PC-9 (cell line): ENCODE data around the gene SP5. TPM values are rescaled to one million over a fixed set of nuclear protein-coding genes. Genes with fewer than 3 reads are reported as not detected.

Source experiments
- BruUV-seq: library from RNA; stranded (reverse); fragments of 400-500 nt; replicated peaks from 2 replicates; lab custom pipeline; 2021; lab: Mats Ljungman, UMichigan
- CTCF ChIA-PET: fragments of 300-600 bp; sonication (Branson Sonifier 250); formaldehyde crosslinking; loops from one replicate; lab custom pipeline; 2022; ENCODE audit warnings: antibody characterized with exemption; lab: Charles Lee
- POLR2A ChIA-PET: fragments of 300-600 bp; sonication (Branson Sonifier 250); formaldehyde crosslinking; loops from one replicate; lab custom pipeline; 2022; ENCODE audit warnings: antibody characterized with exemption; ENCODE audit not compliant: unreplicated experiment; lab: Charles Lee
- DNase-seq, 2 experiments: peaks; one replicate each; pipeline versions ENCODE4 v3.0.0 to v3.0.0-alpha.2; 2015 to 2022; ENCODE audit warnings: mixed read lengths in 1 of 2
- H2AFZ ChIP-seq: fragments of 200-600 bp; sonication (generic); 2 replicates; pipeline ENCODE4 v1.8.1; 2017; ENCODE audit warnings: antibody characterized with exemption
- H3F3A ChIP-seq: fragments of 200-600 bp; sonication (generic); 2 replicates; pipeline ENCODE4 v1.8.1; 2017; ENCODE audit warnings: antibody characterized with exemption, mild to moderate bottlenecking, low read depth; ENCODE audit not compliant: insufficient read depth
- H3K27ac ChIP-seq: fragments of 200-600 bp; sonication (generic); 2 replicates; pipeline ENCODE4 v1.6.1; 2016; ENCODE audit warnings: mixed run types
- H3K27me3 ChIP-seq: fragments of 200-600 bp; sonication (generic); 2 replicates; pipeline ENCODE4 v1.6.1; 2016; ENCODE audit warnings: low read depth, mixed run types; ENCODE audit not compliant: insufficient read depth
- H3K36me3 ChIP-seq: fragments of 200-600 bp; sonication (generic); 2 replicates; pipeline ENCODE4 v1.6.1; 2016; ENCODE audit warnings: low read depth, mixed run types
- H3K4me1 ChIP-seq: fragments of 200-600 bp; sonication (generic); replicated peaks from 2 replicates; pipeline ENCODE4 v1.6.1; 2016; ENCODE audit warnings: mixed run types; ENCODE audit not compliant: insufficient read depth
- H3K4me2 ChIP-seq: fragments of 200-600 bp; sonication (generic); 2 replicates; pipeline ENCODE4 v1.6.1; 2017; ENCODE audit warnings: mixed run types
- H3K4me3 ChIP-seq: fragments of 200-600 bp; sonication (generic); 2 replicates; pipeline ENCODE4 v1.6.1; 2016; ENCODE audit warnings: mixed run types
- H3K79me2 ChIP-seq: fragments of 200-600 bp; sonication (generic); 2 replicates; pipeline ENCODE4 v1.6.1; 2017; ENCODE audit warnings: low read depth, mixed run types
- H3K9me2 ChIP-seq: fragments of 200-600 bp; sonication (generic); 2 replicates; pipeline ENCODE4 v1.8.1; 2017; ENCODE audit warnings: mild to moderate bottlenecking; ENCODE audit not compliant: insufficient read depth
- H3K9me3 ChIP-seq: fragments of 200-600 bp; sonication (generic); 2 replicates; pipeline ENCODE4 v1.8.1; 2016; ENCODE audit warnings: low read depth; ENCODE audit not compliant: insufficient read depth
- H4K20me1 ChIP-seq: fragments of 200-600 bp; sonication (generic); 2 replicates; pipeline ENCODE4 v1.8.1; 2017; ENCODE audit not compliant: insufficient read depth
- EZH2 ChIP-seq: fragments of 200-600 bp; sonication (generic); IDR thresholded peaks from 2 replicates; pipeline ENCODE4 v1.8.0; 2017; ENCODE audit warnings: antibody characterized with exemption, low read depth
- intact Hi-C: fragments of 100-400 bp; cut with micrococcal nuclease; formaldehyde crosslinking; loops from one replicate; pipeline ENCODE4 v1.10.0; 2022; ENCODE audit not compliant: unreplicated experiment
- total RNA-seq: library from RNA; stranded (reverse); gene quantifications from 2 replicates; pipeline ENCODE4 v1.2.3, GENCODE V29; 2021
- TF ChIP-seq, protein P1 (sequence below): fragments of 200-600 bp; sonication (generic); conservative IDR thresholded peaks from 2 replicates; pipeline ENCODE4 v1.6.1; 2017; ENCODE audit warnings: mixed run types, antibody characterized with exemption, mild to moderate bottlenecking, moderate library complexity

The SP5 gene
- total RNA-seq, 1 experiment from 2014 or later, result 1.9 TPM

GRCh38 chr2:170742000-170742399, 26.9 kb downstream of the SP5 start:
- TF ChIP-seq, protein P1, sequence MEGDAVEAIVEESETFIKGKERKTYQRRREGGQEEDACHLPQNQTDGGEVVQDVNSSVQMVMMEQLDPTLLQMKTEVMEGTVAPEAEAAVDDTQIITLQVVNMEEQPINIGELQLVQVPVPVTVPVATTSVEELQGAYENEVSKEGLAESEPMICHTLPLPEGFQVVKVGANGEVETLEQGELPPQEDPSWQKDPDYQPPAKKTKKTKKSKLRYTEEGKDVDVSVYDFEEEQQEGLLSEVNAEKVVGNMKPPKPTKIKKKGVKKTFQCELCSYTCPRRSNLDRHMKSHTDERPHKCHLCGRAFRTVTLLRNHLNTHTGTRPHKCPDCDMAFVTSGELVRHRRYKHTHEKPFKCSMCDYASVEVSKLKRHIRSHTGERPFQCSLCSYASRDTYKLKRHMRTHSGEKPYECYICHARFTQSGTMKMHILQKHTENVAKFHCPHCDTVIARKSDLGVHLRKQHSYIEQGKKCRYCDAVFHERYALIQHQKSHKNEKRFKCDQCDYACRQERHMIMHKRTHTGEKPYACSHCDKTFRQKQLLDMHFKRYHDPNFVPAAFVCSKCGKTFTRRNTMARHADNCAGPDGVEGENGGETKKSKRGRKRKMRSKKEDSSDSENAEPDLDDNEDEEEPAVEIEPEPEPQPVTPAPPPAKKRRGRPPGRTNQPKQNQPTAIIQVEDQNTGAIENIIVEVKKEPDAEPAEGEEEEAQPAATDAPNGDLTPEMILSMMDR, result no peak
- TF ChIP-seq EZH2, result no peak
- H3F3A ChIP-seq, result peaks cover 14% of the 10 kb centered on the region
- no peak for DNase-seq
- no peaks in the 10 kb centered on the region for H3K27me3 ChIP-seq
- H3K79me2 ChIP-seq, result no peaks in the 10 kb centered on the region
- BruUV-seq, result no TSS peak
- no peak overlapping the region for H3K4me3 ChIP-seq
- ChIA-PET POLR2A (no interaction called here), CTCF (no interaction called here)
- no peaks in the 10 kb centered on the region for H3K9me2 ChIP-seq
- H3K9me3 ChIP-seq, result peaks cover 6% of the 10 kb centered on the region; the same call in 1 of the 2 replicates
- intact Hi-C loops, result no loop called here
- H2AFZ ChIP-seq, result no peak overlapping the region
- no peak overlapping the region for H3K4me2 ChIP-seq
- H3K27ac ChIP-seq, result no peak overlapping the region
- H3K4me1 ChIP-seq, result peaks cover 20% of the 10 kb centered on the region
- H4K20me1 ChIP-seq, result no peaks in the 10 kb centered on the region
- no peaks in the 10 kb centered on the region for H3K36me3 ChIP-seq

- Histone ChIP-seq H3K27me3 (no peaks in the 10 kb centered on the region), H3K9me3 (no peaks in the 10 kb centered on the region), H3F3A (peaks cover 13% of the 10 kb centered on the region), H3K27ac (no peak overlapping the region), H3K4me1 (peaks cover 16% of the 10 kb centered on the region), H3K79me2 (no peaks in the 10 kb centered on the region), H4K20me1 (no peaks in the 10 kb centered on the region), H3K4me2 (no peak overlapping the region), H3K36me3 (no peaks in the 10 kb centered on the region), H3K4me3 (no peak overlapping the region), H2AFZ (no peak overlapping the region), H3K9me2 (no peaks in the 10 kb centered on the region)
- DNase-seq, result no peak
- CTCF ChIA-PET, result no interaction called here
- intact Hi-C loops, result no loop called here
- TF ChIP-seq, protein P1, result no peak
- TF ChIP-seq EZH2, result no peak
- POLR2A ChIA-PET, result no interaction called here
- BruUV-seq, result no TSS peak
Measured at GRCh38 chr2:170742896-170743529, 27.9 kb downstream of the SP5 start.

DNA sequence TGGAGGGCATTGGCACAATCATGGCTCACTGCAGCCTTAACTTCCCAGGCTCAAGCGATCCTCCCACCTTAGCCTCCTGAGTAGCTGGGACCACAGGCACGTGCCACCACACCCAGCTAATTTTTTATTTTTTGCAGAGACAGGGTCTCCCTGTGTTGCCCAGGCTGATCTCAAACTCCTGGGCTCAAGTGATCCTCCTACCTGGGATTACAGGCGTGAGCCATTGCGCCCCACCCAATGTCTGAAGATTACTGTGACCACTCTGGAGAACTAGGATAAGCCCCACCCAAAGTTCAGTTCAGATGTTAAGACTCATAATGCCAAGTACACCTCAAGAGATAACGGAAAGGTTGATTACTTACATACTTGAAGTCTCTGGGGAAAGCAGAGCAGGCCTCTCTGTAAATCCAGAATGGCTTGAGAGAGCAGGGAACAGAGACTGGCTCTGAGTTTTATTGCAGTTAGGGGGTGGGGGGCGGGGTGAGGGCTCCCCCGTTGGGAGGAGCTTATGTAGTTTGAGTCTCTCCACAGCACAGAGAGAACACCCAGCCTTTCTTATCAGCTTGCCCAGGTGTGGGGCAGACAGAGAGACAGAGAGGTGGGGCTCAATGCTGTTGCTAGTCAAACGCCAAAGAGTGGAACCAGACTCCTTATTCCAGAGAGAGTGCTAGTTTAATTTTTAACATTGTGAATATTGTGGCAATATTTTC, 28.5 kb downstream of the SP5 start:
- Histone ChIP-seq H3K4me3 (no peak overlapping the region), H3K4me2 (no peak overlapping the region), H3K4me1 (peaks cover 10% of the 10 kb centered on the region), H4K20me1 (no peaks in the 10 kb centered on the region), H3K27me3 (no peaks in the 10 kb centered on the region), H3K27ac (no peak overlapping the region), H3K9me2 (no peaks in the 10 kb centered on the region), H3F3A (peaks cover 7% of the 10 kb centered on the region), H3K9me3 (no peaks in the 10 kb centered on the region), H3K79me2 (no peaks in the 10 kb centered on the region), H3K36me3 (no peaks in the 10 kb centered on the region), H2AFZ (no peak overlapping the region)
- no peak for DNase-seq
- TF ChIP-seq, protein P1, result no peak
- TF ChIP-seq EZH2, result no peak
- BruUV-seq, result no TSS peak
- POLR2A ChIA-PET, result no interaction called here
- intact Hi-C loops, result no loop called here
- CTCF ChIA-PET, result no interaction called here
